Retinal pigment epithelial cell (primary cell): ENCODE measurements around the gene TCF23.

Experiments
- DNase-seq: peaks from one replicate; pipeline ENCODE4 v3.0.0-alpha.2; 2010; ENCODE audit warnings: low read depth
- H3K4me3 ChIP-seq: 2 replicates; pipeline ENCODE4 v1.5.1; 2011; ENCODE audit warnings: mild to moderate bottlenecking, low read length, control low read depth, moderate library complexity
- CTCF ChIP-seq: conservative IDR thresholded peaks from 2 replicates; pipeline ENCODE4 v1.5.1; 2011; ENCODE audit warnings: low read depth, low read length, control low read depth, inconsistent platforms

TCF23 gene

GRCh38 chr2:27199241-27199640 is 50.4 kb downstream of the TCF23 start:
- no peak for TF ChIP-seq CTCF
- no peak overlapping the region for H3K4me3 ChIP-seq
- DNase-seq: no peak

GRCh38 chr2:27201675-27202074 is 52.9 kb downstream of the TCF23 start:
- H3K4me3 ChIP-seq: no peak overlapping the region
- TF ChIP-seq CTCF: no peak
- no peak for DNase-seq

- no peak overlapping the region for H3K4me3 ChIP-seq
- TF ChIP-seq CTCF: no peak
- no peak for DNase-seq
Observed at GRCh38 chr2:27202854-27203253, 54.0 kb downstream of the TCF23 start.

GRCh38 chr2:27203741-27204140 is 54.9 kb downstream of the TCF23 start:
- TF ChIP-seq CTCF: no peak
- DNase-seq: no peak
- H3K4me3 ChIP-seq: no peak overlapping the region

GRCh38 chr2:27204566-27204965 is 55.8 kb downstream of the TCF23 start:
- no peak for DNase-seq
- TF ChIP-seq CTCF: no peak
- no peak overlapping the region for H3K4me3 ChIP-seq

GRCh38 chr2:27205206-27205605 is 56.4 kb downstream of the TCF23 start:
- DNase-seq: no peak
- H3K4me3 ChIP-seq: no peak overlapping the region
- no peak for TF ChIP-seq CTCF

- TF ChIP-seq CTCF: no peak
- no peak for DNase-seq
- no peak overlapping the region for H3K4me3 ChIP-seq
Observed at GRCh38 chr2:27206346-27206745, 57.5 kb downstream of the TCF23 start.
